Sigmoid colon (tissue), 7 donors: ENCODE measurements around the gene CRACR2B. TPM values are rescaled to one million over a fixed set of nuclear protein-coding genes. Genes with fewer than 3 reads are reported as not detected.

ENCODE experiments used
- DNase-seq: peaks from one replicate; pipeline ENCODE4 v3.0.0-alpha.2; 2019
- H3K27ac ChIP-seq, 4 donors: fragments of 200-600 bp; sonication (generic); one replicate each; pipeline ENCODE4 v1.5.1; 2016 to 2019; ENCODE audit warnings: mild to moderate bottlenecking in 1 of 4
- H3K27me3 ChIP-seq, 3 donors: fragments of 200-600 bp; sonication (generic); one replicate each; pipeline ENCODE4 v1.5.1; 2019; ENCODE audit warnings: mild to moderate bottlenecking in 1 of 3
- H3K36me3 ChIP-seq, 4 donors: fragments of 200-600 bp; sonication (generic); one replicate each; pipeline ENCODE4 v1.5.1; 2016 to 2019
- H3K4me1 ChIP-seq, 4 donors: fragments of 200-600 bp; sonication (generic); one replicate each; pipeline ENCODE4 v1.5.1; 2017 to 2019
- H3K4me3 ChIP-seq, 4 donors: fragments of 200-600 bp; sonication (generic); one replicate each; pipeline ENCODE4 v1.5.1; 2017 to 2019; ENCODE audit warnings: mild to moderate bottlenecking in 2 of 4, moderate library complexity in 1 of 4
- H3K9me3 ChIP-seq, 4 donors: fragments of 200-600 bp in 3 of 4; sonication (generic) in 3 of 4; one replicate each; pipeline versions ENCODE4 v1.5.1 to v1.6.1; 2013 to 2019
- CTCF ChIP-seq, 4 experiments: fragments of 450-650 bp in 3 of 4; fragments of 200-600 bp in 1 of 4; IDR thresholded peaks; one replicate each; pipeline ENCODE4 v1.5.1; 2016 to 2019; ENCODE audit warnings: antibody characterized with exemption in 4 of 4, mild to moderate bottlenecking in 3 of 4, moderate library complexity in 2 of 4
- EP300 ChIP-seq, 4 donors: sonication (generic); formaldehyde crosslinking; IDR thresholded peaks; one replicate each; pipeline ENCODE4 v1.6.1; 2017; ENCODE audit warnings: antibody characterized with exemption in 4 of 4
- POLR2A ChIP-seq, 2 donors: fragments of 450-650 bp; IDR thresholded peaks; one replicate each; pipeline ENCODE4 v1.6.1; 2016; ENCODE audit warnings: antibody characterized with exemption in 2 of 2, mild to moderate bottlenecking in 2 of 2, moderate library complexity in 2 of 2
- POLR2AphosphoS5 ChIP-seq, 4 donors: sonication (generic); formaldehyde crosslinking; IDR thresholded peaks; one replicate each; pipeline ENCODE4 v1.6.1; 2017; ENCODE audit warnings: antibody characterized with exemption in 4 of 4
- WGBS, 2 donors: extraction: QIAGEN DNeasy Blood & Tissue Kit; methylation state at CpG; one replicate each; pipeline ENCODE4 v1.1.7; 2013; 5-methylcytosine and 5-hydroxymethylcytosine counted together
- intact Hi-C: fragments of 100-400 bp; cut with DNase I; formaldehyde crosslinking; loops from one replicate; pipeline ENCODE4 v1.15.1; 2023
- polyA plus RNA-seq, 3 donors: library from polyadenylated mRNA; stranded (reverse); fragments of 200-250 nt; gene quantifications; one replicate each; pipeline ENCODE4 v1.2.3, GENCODE V29; 2013
- total RNA-seq, 4 donors: library from RNA; depleted of rRNA; stranded (reverse); fragments of >200 nt; gene quantifications; one replicate each; pipeline ENCODE4 v1.1.0, GENCODE V29; 2016
- donor health status: healthy with polysubstance abuse.
- donor health status: Bipolar disorder and iron deficiency.
- donor health status: healthy.

The CRACR2B gene
- total and polyA plus RNA-seq, 7 donors, result 1.5 to 149 (median 9.5) TPM

DNA sequence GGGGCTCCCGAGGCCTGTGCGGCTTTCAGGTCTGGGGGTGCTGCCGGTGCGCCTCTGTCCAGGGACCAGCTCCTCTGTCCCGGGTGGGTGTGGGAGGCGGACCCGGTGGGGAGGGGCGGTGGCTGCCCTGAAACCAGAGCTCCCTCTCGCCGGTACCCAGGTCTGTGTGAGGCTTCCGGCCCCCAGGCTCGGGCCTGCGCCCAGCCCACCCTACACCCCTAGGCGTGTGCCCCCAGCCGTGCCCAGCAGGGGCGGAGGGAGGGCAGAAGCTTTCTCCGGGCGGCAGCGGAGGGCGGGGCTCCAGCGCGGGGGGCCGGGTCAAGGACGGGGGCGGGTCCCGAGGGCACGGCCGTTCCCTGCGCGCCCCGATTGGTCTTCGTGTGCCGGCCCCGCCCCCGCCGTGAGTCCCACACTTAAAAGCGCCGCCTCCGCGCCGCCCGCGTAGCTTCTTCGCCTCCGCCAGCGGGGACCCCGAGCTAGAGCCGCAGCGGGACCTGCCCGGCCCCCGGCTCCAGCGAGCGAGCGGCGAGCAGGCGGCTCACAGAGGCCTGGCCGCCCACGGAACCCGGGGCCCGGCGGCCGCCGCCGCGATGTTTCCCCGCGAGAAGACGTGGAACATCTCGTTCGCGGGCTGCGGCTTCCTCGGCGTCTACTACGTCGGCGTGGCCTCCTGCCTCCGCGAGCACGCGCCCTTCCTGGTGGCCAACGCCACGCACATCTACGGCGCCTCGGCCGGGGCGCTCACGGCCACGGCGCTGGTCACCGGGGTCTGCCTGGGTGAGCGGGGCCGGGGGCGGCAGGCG lies 8.4 kb upstream of the CRACR2B start:
- WGBS, 2 donors, result 0 to 1% methylated on average over 96 of the region's 96 CpGs
- Histone ChIP-seq H3K9me3 (no peaks in the 10 kb centered on the region), H3K4me1 (peaks cover 0 to 33% (median 30%) of the 10 kb centered on the region in 4 donors), H3K4me3 (peak overlapping the region; percentile 66 to 96 (median 82)), H3K27ac (peak overlapping the region; percentile 90 to 99 (median 98)), H3K27me3 (peaks cover 0 to 10% (median 6%) of the 10 kb centered on the region in 3 donors), H3K36me3 (peaks cover 8 to 33% (median 13%) of the 10 kb centered on the region in 4 donors)
- intact Hi-C loops, result no loop called here
- DNase-seq, result peak; percentile 97
- peak in 3 of 4 experiments; percentile 13 to 32 (median 29) for TF ChIP-seq CTCF (IDR thresholded peaks at IDR 0.05)
- peak in 2 of 4 donors; percentile 55 to 60 for TF ChIP-seq EP300 (IDR thresholded peaks at IDR 0.05)
- TF ChIP-seq POLR2AphosphoS5 (IDR thresholded peaks at IDR 0.05), result peak; percentile 73 to 90 (median 86)
- peak in 1 of 2 donors; percentile 28 for TF ChIP-seq POLR2A (IDR thresholded peaks at IDR 0.05)

DNA sequence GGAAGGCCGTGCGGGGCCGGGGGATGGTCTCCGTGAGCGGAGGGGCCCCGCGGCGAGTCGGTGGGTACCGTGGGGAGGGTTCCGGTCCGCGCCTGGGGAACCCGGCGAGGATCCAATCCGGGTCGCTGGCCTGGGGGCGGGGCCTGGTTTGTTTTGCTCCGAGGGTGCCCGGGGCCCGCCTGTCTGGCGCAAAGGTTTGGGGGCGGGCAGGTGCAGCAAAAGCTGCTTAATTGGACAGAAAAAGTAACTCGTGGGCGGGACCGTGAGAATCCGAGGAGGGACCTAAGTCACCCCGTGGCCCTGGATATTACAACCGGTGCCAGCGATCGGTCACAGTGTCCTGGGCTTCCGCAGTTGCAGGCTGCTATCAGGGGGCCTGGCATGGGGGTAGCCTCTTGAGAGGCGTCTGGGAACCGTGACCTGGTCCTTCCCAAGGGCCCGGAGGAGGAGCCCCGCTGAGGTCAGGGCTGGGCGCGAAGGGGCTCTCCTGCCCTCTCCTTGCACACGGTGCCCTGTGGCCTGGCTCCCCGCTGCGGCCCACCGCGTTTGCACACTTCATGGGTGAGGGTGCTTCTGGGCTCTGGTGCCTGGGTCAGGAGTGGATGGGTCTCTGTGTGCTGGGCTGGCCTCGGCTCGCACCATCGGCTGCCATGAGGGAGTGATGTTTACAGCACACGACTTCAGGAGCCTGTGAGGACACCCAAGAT lies 7.6 kb upstream of the CRACR2B start:
- 1 to 4% methylated on average over 47 of the region's 47 CpGs for WGBS, 2 donors
- peaks cover 0 to 33% (median 30%) of the 10 kb centered on the region in 4 donors for H3K4me1 ChIP-seq
- no peak for TF ChIP-seq CTCF (IDR thresholded peaks at IDR 0.05)
- no peak for TF ChIP-seq EP300 (IDR thresholded peaks at IDR 0.05)
- TF ChIP-seq POLR2A (IDR thresholded peaks at IDR 0.05), result peak in 1 of 2 donors; percentile 49
- TF ChIP-seq POLR2AphosphoS5 (IDR thresholded peaks at IDR 0.05), result peak in 3 of 4 donors; percentile 3 to 32 (median 22)
- H3K27ac ChIP-seq, result peak overlapping the region; percentile 90 to 99 (median 98)
- peak; percentile 96 for DNase-seq
- peaks cover 16 to 33% (median 20%) of the 10 kb centered on the region in 4 donors for H3K36me3 ChIP-seq
- intact Hi-C loops, result no loop called here
- peak overlapping the region; percentile 66 to 96 (median 82) for H3K4me3 ChIP-seq
- H3K27me3 ChIP-seq, result peaks cover 0 to 17% (median 13%) of the 10 kb centered on the region in 3 donors
- no peaks in the 10 kb centered on the region for H3K9me3 ChIP-seq

- peaks cover 0 to 33% (median 30%) of the 10 kb centered on the region in 4 donors for H3K4me1 ChIP-seq
- H3K9me3 ChIP-seq, result no peaks in the 10 kb centered on the region
- peaks cover 22 to 41% (median 26%) of the 10 kb centered on the region in 4 donors for H3K36me3 ChIP-seq
- peak overlapping the region; percentile 66 to 96 (median 82) for H3K4me3 ChIP-seq
- DNase-seq, result peak; percentile 88
- WGBS, 2 donors, result 33 to 57% methylated on average over 11 of the region's 11 CpGs
- peaks cover 5 to 25% (median 21%) of the 10 kb centered on the region in 3 donors for H3K27me3 ChIP-seq
- intact Hi-C loops, result no loop called here
- no peak for TF ChIP-seq EP300 (IDR thresholded peaks at IDR 0.05)
- no peak for TF ChIP-seq POLR2A (IDR thresholded peaks at IDR 0.05)
- TF ChIP-seq POLR2AphosphoS5 (IDR thresholded peaks at IDR 0.05), result peak in 3 of 4 donors; percentile 43 to 54 (median 43)
- no peak for TF ChIP-seq CTCF (IDR thresholded peaks at IDR 0.05)
- H3K27ac ChIP-seq, result peak overlapping the region; percentile 90 to 99 (median 98)
These were observed 6.8 kb upstream of the CRACR2B start for GRCh38 chr11:820655-821511.
